HG02798 (cell line): Measurements from ENCODE around the gene ATP2C1.
A peak's percentile ranks its signal among the peaks of the same experiment; 100 is the strongest.

Experiments
- ATAC-seq: cut with Tn5 transposase; IDR thresholded peaks from one replicate; pipeline ENCODE4 v1.9.1; 2021; ENCODE audit warnings: mild to moderate bottlenecking; ENCODE audit not compliant: unreplicated experiment, poor library complexity

Gene ATP2C1

GRCh38 chr3:130894130-130894985, 474 bp downstream of the ATP2C1 start:
- ATAC-seq: peak; percentile 20

DNA sequence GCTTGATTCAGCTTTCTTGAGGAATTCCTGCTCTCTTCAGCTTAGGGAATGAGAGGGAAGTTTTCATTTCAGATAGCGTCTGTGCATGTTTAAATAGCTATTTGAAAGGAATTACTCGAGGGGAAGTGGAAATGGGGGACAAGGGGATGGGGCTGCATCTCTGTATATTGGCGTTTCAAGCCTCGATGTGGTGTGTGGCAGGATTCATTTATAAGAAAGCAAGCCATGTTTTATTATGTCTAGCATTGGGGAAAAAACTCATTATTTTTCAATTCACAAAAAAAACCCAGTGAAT, 1.0 kb downstream of the ATP2C1 start:
- no peak for ATAC-seq

DNA sequence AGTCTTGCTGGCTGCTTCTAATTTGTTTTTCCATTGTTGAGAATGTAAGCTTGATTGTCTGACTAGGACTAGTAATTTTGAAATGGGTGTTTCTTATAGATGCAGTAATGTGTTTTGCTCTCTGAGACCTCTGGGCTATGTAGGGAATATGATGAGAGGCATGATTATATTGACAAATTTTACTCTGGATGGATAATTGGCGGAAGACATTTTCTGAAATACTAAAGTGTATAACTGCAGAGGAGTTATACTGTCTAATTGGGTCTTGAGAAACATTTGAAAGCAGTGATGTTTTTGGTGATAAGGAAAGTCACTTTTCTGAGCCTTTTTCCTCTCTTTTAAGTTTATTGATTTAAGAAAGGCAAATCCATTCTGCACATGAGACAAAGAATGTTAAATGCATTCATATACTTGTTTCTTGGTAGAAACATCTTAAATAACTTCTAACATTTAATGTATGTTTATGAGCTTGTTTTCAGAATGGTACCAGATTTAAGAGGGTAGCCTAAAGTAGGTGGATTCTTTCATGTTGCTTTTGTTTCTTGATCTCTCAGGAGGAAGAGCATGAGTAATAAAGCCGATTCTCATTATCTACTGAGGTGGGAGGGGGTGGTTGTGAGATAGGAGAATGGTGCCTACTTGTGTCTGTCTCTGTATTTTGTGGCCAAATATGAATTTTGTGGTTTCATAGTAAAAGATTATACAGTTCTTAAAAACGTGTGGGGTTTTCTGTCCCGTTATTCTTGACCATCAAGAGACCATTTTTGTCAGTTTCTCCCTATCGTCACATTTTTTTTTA, 2.0 kb downstream of the ATP2C1 start:
- ATAC-seq: no peak

DNA sequence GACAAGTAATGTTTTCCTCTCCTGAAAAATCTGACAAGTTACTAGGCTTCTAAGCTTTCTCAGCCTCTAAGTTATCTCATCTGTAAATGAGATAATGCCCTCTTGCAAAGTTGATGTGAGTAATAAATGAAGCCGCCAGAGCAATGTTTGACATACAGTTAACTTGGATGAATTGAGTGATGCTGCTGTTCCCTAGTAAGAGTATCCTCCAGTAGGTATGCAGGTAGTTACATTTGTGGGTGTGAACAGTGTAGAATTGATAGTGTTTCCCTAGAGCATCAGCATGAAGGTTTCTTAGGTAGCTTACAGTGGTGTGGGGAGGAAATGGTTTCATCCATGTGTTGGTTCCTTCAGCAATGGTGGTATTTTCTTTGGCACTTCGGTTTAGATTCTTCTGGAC, 3.4 kb downstream of the ATP2C1 start:
- no peak for ATAC-seq

DNA sequence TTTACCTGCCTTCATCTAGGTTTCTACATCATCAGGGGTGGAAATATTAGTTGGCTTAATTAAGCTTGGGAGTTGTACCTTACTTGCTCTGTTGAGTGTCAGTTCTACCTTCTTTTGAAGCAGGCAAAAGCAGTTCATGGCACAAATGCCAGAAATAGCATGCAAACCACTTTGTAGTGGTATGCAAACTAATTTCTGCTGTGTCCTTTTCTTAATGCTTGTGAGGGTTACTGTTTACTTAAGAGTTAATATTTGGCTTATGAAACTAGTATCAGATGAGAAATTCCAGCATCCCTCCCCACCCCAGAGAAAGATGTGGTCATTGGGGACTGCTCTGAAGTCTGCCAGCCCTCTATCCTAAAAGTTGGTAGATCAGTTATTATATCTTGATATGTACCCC, 7.1 kb downstream of the ATP2C1 start:
- ATAC-seq: no peak

DNA sequence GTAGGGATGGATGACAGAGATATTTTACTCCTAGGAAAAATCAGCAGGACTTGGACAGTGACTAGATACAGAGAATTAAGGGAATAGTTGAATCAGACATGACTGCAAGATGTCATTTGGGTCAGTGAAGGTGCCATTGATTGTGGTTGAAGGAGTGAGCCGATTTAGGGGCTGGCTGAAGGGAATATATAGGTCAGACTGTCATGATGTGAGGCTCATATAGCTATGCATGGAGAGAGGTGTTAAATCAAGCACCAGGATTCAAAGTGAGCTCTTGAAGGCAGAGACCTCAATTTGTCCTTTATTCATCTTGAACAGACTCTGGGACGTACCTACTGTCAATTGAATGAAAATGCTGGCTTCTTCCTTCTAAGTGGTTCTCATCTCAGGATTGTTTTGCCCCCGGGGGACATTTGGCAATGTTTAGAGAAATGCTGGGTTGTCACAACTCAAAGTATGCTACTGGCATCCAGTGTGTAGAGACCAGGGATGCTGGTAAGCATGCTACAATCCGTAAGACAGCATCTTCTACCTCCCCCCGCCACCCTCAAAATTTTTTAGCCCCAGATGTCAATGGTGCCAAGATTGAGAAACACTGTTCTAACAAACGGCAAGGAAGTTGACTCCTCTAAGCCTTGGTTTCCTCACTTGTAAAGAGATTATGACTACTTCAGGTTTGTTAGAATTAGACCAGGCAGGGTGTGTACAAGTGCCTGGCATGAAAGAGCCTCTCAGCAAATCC, 7.8 kb downstream of the ATP2C1 start:
- no peak for ATAC-seq

GRCh38 chr3:130903412-130903908, 9.6 kb downstream of the ATP2C1 start:
- ATAC-seq: no peak

GRCh38 chr3:130904491-130904890, 10.6 kb downstream of the ATP2C1 start:
- no peak for ATAC-seq

DNA sequence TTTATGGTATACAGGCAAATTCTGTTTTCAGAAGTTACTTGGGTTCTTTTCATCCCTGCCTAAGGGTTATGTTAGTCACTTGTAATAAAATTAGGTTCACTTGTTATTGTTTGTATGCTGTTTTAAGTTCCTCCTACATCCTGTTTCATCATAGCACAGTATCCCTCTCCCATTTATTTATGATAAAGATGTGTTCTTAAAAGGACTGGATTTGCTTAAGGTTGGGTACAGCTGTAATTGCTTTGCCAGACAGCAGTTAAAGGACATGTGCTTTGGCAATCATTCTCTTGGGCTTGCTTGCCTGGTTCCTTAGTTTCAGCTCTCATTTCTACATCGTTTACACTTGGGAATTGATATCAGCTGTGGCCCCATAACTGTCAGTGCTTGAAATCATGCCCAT, 11.7 kb downstream of the ATP2C1 start:
- ATAC-seq: no peak

- no peak for ATAC-seq
Measured at GRCh38 chr3:130906374-130906995, 12.6 kb downstream of the ATP2C1 start.

GRCh38 chr3:130907500-130907899, 13.6 kb downstream of the ATP2C1 start:
- ATAC-seq: no peak

- peak; percentile 46 for ATAC-seq
Measured at GRCh38 chr3:130907966-130908365, 14.1 kb downstream of the ATP2C1 start.

GRCh38 chr3:130915567-130916292, 21.8 kb downstream of the ATP2C1 start:
- no peak for ATAC-seq

DNA sequence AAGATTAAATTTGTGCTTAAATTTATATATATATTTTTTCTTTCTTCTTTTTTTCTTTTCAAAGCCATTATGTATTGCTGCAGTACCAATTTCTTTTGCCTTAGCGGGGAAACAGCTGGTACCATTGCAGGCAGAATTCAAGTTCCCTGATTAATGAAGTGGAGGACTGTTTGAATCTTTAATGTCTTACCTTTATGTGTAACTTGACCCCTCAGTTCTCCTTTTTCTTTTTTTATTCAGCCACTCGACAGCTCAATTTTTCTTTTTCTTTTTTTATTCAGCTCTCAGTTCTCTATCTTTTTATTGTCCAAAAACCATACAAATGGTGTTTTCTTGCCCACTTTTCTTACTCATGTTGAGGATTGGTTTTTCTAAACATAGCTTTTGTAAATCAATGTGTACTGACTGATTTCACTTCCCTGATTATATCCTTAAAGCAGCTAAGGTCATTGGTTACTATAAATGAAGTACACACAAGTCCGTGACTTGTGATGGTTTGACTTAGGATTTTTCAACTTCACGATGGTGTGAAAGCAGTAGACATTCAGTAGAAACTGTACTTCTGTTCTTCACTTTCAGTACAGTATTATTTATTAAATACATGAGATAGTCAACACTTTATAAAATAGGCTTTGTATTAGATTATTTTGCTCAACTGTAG, 22.8 kb downstream of the ATP2C1 start:
- ATAC-seq: peak; percentile 69

GRCh38 chr3:130918328-130918727, 24.4 kb downstream of the ATP2C1 start:
- ATAC-seq: no peak

DNA sequence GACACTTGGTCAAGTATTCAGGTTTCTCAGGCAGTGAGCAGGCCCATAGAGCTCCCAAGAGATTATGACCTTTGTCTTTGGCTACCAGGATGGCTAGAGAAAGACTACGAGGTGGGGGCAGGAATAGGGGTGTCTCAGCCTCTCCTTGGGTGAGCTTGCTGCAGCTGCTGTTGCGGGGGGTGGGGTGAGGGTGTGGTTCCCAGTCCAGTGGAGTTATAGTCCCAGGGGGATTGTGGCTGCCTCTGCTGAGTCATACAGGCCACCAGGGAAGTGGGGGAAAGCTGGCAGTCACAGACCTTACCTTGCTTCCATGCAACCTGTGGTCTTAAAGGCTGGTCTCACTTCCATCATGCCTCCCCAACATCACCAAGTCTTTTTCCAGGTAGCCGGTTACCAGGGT, 31.7 kb downstream of the ATP2C1 start:
- ATAC-seq: peak; percentile 68

DNA sequence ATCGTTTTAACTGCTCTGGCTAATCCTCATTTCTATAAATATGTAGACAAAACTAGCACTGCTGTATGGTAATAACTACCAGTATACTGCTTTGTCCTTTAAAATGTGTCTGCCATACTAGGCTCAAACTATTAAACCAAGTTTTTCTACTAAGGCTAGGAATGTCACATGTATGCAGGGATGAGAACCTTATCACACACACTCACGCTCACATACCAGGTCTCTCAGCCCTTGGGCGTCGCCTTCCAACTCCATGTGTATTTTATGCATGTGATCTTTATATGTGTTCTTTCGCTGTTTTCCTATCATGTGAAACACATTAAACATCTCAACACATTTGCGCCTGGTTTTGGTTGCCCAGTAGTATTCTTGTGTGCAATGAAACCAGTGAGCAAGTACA, 32.6 kb downstream of the ATP2C1 start:
- no peak for ATAC-seq

GRCh38 chr3:130929804-130930203, 35.9 kb downstream of the ATP2C1 start:
- ATAC-seq: no peak

- ATAC-seq: no peak
Measured at GRCh38 chr3:130932979-130933378, 39.1 kb downstream of the ATP2C1 start.
